GM21423 (cell line): ENCODE data around the gene CBX3.
"Not testable (repeated sequence)": the region's sequence is repeated elsewhere in the genome, so short reads cannot be mapped to it uniquely, and the experiment has no call there.

Experiments used
- ATAC-seq: cut with Tn5 transposase; IDR thresholded peaks from one replicate; pipeline ENCODE4 v1.9.1; 2021; ENCODE audit warnings: mild to moderate bottlenecking, moderate library complexity; ENCODE audit not compliant: unreplicated experiment

CBX3 gene

GRCh38 chr7:26169271-26169670 is 32.3 kb upstream of the CBX3 start:
- no peak for ATAC-seq

GRCh38 chr7:26170663-26171062 is 30.9 kb upstream of the CBX3 start:
- ATAC-seq = no peak

- no peak for ATAC-seq
These were observed 29.9 kb upstream of the CBX3 start for GRCh38 chr7:26171601-26172000.

- no peak for ATAC-seq
These were observed 29.5 kb upstream of the CBX3 start for GRCh38 chr7:26172048-26172447.

GRCh38 chr7:26175903-26176302 is 25.6 kb upstream of the CBX3 start:
- ATAC-seq = not testable (repeated sequence)

- ATAC-seq = not testable (repeated sequence)
These were observed 24.8 kb upstream of the CBX3 start for GRCh38 chr7:26176696-26177095.

- ATAC-seq = not testable (repeated sequence)
These were observed 24.3 kb upstream of the CBX3 start for GRCh38 chr7:26177269-26177668.

GRCh38 chr7:26178272-26178960 is 23.1 kb upstream of the CBX3 start:
- ATAC-seq = no peak

- no peak for ATAC-seq
These were observed 22.1 kb upstream of the CBX3 start for GRCh38 chr7:26179422-26179821.

GRCh38 chr7:26179826-26180497 is 21.6 kb upstream of the CBX3 start:
- no peak for ATAC-seq

- ATAC-seq = no peak
These were observed 20.8 kb upstream of the CBX3 start for GRCh38 chr7:26180792-26181198.

- ATAC-seq = no peak
These were observed 19.9 kb upstream of the CBX3 start for GRCh38 chr7:26181474-26182227.

GRCh38 chr7:26182283-26182682 is 19.3 kb upstream of the CBX3 start:
- ATAC-seq = no peak

- ATAC-seq = no peak
These were observed 18.8 kb upstream of the CBX3 start for GRCh38 chr7:26182706-26183105.

GRCh38 chr7:26183545-26184280 is 17.8 kb upstream of the CBX3 start:
- ATAC-seq = no peak

- not testable (repeated sequence) for ATAC-seq
These were observed 17.1 kb upstream of the CBX3 start for GRCh38 chr7:26184281-26185101.

GRCh38 chr7:26185131-26185843 is 16.3 kb upstream of the CBX3 start:
- no peak for ATAC-seq

GRCh38 chr7:26185844-26186180 is 15.7 kb upstream of the CBX3 start:
- no peak for ATAC-seq

GRCh38 chr7:26186364-26187311 is 14.9 kb upstream of the CBX3 start:
- no peak for ATAC-seq
